Right renal pelvis (tissue), 4 donors: ENCODE results near the gene CIP2A. TPM values are rescaled to one million over a fixed set of nuclear protein-coding genes. Genes with fewer than 3 reads are reported as not detected.

ENCODE experiments used
- DNase-seq, 4 donors: peaks; one replicate each; pipeline ENCODE4 v3.0.0-alpha.2; 2013; ENCODE audit warnings: low read depth in 4 of 4, low spot score in 3 of 4, missing footprints in 1 of 4
- polyA plus RNA-seq, 4 donors: library from polyadenylated mRNA; unstranded; fragments of 120-200 nt; gene quantifications; one replicate each; pipeline ENCODE4 v1.2.1, GENCODE V29; 2013; ENCODE audit not compliant: insufficient read length in 4 of 4

CIP2A gene
- polyA plus RNA-seq, 4 donors: 17.2 to 20.7 (median 19.1) TPM

- no peak for DNase-seq
Observed at GRCh38 chr3:108565506-108565905, 23.7 kb downstream of the CIP2A start.

GRCh38 chr3:108564564-108564963 is 24.7 kb downstream of the CIP2A start:
- no peak for DNase-seq

GRCh38 chr3:108562565-108562964 is 26.7 kb downstream of the CIP2A start:
- DNase-seq: no peak

- no peak for DNase-seq
Observed at GRCh38 chr3:108555966-108556581, 33.2 kb downstream of the CIP2A start.

- no peak for DNase-seq
Observed at GRCh38 chr3:108554913-108555571, 34.2 kb downstream of the CIP2A start.

GRCh38 chr3:108554229-108554628 is 35.0 kb downstream of the CIP2A start:
- DNase-seq: no peak

- DNase-seq: peak in 3 of 4 donors; percentile 20 to 27 (median 25)
Observed at GRCh38 chr3:108552267-108553159, 36.7 kb downstream of the CIP2A start.

- DNase-seq: no peak
Observed at GRCh38 chr3:108548886-108549285, 40.4 kb downstream of the CIP2A start.

- DNase-seq: no peak
Observed at GRCh38 chr3:108548304-108548703, 40.9 kb downstream of the CIP2A start.

GRCh38 chr3:108546692-108547091 is 42.5 kb downstream of the CIP2A start:
- no peak for DNase-seq

GRCh38 chr3:108546247-108546646 is 43.0 kb downstream of the CIP2A start:
- DNase-seq: no peak

- no peak for DNase-seq
Observed at GRCh38 chr3:108538083-108538482, 51.2 kb downstream of the CIP2A start.

- DNase-seq: no peak
Observed at GRCh38 chr3:108528459-108529252, 60.6 kb downstream of the CIP2A start.

- no peak for DNase-seq
Observed at GRCh38 chr3:108527817-108528216, 61.4 kb downstream of the CIP2A start.

GRCh38 chr3:108527109-108527508 is 62.1 kb downstream of the CIP2A start:
- DNase-seq: no peak

- no peak for DNase-seq
Observed at GRCh38 chr3:108525971-108526370, 63.3 kb downstream of the CIP2A start.

- no peak for DNase-seq
Observed at GRCh38 chr3:108525256-108525655, 64.0 kb downstream of the CIP2A start.

GRCh38 chr3:108524537-108524936 is 64.7 kb downstream of the CIP2A start:
- DNase-seq: no peak

- no peak for DNase-seq
Observed at GRCh38 chr3:108518895-108519294, 70.3 kb downstream of the CIP2A start.

- DNase-seq: no peak
Observed at GRCh38 chr3:108516881-108517280, 72.4 kb downstream of the CIP2A start.

- no peak for DNase-seq
Observed at GRCh38 chr3:108513961-108514360, 75.3 kb downstream of the CIP2A start.
